GM19238 (cell line): ENCODE measurements around the gene ICA1L.
"Not testable (repeated sequence)": the region's sequence is repeated elsewhere in the genome, so short reads cannot be mapped to it uniquely, and the experiment has no call there.

Experiments
- DNase-seq: peaks from one replicate; pipeline ENCODE4 v3.0.0; 2011; ENCODE audit warnings: low spot score; ENCODE audit not compliant: insufficient read length

ICA1L gene

DNA sequence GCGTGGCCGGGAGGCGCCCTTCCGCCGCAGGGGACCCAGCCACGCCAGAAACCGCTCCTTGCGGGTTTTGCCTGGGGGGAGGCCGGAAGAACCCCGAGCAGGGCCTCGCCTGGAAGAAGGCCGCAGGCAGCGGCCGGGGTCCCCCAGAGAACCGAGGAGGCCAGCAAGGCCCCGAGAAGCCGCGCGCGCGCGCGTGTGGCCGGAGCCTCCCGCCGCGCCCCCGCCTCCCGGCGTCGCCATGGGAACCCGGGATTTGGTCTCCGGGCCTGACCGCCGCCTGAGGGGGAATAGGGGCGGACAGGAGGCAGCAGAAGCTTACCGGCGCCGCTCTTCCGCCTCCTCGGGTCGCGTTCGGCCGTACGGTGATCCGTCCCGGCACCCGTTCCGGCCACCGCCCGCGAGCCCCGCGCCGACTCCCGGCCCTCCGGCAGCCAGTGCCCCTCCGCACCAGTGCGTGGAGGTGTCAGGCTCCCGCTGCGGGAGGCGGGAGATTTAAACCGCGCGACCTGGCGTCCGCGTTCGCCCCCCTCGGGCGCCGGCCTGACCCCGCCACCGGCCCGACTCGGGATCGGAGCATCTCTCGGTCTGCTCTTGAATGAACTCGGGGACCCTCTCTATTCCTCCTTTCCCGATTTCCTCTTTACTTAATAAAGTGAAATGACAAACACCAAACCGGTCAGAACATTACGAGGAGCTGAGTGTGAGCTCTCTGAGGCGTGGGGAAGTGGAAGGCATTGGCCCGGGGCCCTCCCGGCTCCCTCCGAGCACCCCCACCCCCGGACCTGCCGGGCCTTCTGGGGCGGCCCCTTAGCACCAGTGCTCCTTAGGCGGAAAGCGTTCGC is at the start of gene ICA1L:
Gene ICA1L, minus strand, starts transcription at position 467 of the 842 bp plus-strand sequence. CDS start 42,757 bp downstream, outside the sequence.
- peak; percentile 40 for DNase-seq

DNA sequence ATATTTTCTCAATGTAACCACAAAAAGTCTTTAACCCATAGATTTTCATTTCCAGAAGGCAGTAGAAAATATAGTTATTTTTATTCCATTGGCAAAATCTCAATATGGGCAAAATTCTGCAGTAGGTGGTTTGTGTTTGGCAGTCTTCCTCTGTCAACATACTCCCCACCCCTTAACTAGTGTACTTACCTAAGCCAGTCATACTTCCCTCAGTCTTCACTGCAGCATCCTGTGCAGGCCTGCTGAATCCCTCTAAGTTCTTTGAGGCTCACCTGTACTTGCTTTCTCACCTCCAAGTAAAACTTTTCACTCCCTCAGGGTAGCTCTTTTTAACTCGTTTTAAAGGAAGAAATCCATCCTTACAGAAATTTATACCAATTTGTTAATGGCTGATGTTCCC is 47.3 kb upstream of the ICA1L start:
- no peak for DNase-seq

DNA sequence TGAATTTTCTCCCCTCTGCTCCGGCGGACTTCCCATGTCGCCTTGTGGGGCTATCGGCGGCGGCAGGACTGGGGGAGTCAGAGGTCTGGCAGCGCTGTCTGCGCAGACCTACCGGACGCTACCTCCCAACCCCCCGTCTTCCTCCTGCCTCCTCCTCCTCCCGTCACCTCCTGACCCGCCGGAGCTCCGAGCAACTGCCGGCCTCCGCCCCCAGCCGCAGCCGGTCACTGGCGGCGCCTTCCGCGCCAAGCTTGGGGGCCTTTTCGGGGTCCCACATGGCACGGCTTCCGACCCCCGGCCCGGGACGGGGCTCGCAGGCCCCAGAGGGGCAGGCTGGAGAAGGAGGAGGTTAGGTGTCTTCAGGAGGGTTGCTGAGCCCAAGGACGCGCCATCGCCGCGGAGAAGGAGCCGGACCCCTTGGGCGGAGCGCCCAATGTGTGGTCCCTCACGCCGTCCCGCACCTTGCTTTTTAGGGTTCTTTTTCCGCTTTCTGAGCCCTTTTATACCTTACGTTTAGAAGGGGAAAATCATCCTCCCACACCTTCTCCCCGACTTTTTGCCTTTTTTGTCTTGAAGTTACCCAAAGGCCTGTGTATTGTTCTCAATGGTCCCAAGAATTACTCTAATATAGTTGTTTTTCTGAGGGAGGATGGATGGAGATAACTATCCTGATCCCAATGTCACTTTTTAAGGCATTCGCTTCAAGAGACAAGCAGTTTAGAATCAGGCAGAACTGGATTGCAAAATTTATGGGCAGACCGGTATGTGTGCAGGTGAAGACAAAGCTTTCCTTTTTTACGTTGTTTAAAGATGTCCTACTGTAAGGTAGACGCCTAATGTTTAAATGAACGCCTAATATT is 41.0 kb upstream of the ICA1L start:
- DNase-seq: not testable (repeated sequence)

DNA sequence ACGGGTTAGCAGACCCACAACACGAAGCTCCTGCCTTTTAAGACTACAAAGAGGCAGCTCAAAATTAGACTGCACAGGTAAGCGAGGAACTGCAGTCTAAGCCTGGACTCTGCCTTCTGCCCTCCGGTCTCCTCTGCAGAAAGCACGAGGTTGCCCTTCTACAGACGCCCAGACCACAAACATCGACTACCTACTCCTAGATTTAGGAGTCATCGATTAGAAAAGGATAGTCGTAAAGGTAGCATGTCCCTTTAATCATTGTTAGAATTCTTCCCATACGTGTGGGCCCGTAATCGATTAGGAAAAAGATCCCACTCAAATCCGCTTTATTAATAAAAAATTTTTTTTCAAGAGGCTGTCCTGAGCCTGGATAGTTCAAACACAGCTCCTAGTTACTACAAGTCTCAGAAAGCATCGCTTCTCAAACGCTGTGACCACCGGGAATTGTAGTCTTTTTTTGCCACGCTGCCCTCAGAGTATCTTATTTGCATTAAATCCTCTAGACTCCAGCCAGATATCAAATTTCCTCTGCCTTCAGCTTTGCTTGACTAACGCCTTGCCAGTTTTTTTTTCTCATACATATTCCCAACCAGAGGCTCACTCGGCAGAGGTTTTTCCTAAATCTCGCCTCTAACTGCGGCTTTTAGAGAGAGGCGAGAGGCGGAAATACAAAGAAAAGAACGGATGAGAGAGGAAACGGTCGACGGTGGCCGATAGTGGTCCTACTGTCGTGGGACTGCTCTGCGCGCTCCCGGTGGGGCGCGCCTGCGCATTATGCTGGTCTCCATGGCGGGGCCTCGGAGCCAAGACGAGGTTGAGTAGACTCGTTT is 40.2 kb upstream of the ICA1L start, which contains the start of the genes CARF and WDR12:
Gene CARF, plus strand, starts transcription at position 764 of the 830 bp plus-strand sequence. CDS start 29,628 bp downstream, outside the sequence.
Gene WDR12, minus strand, starts transcription at position 162 of the 830 bp plus-strand sequence. CDS start 197 bp downstream, outside the sequence.
- peak; percentile 78 for DNase-seq

DNA sequence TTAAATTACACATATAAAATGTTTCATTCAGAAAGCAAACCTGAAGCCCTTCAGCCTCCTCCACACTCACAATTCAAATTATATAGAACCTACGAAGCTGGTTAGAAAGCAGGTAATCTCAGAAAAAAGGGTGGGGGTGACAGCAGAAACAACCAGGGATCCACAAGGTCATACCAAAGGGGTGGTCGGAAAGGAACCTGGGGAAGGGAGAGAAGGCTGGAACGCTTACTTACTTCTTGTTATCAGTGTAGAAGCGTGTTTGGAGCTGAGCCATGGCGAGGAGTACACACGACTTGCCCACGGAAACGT is 39.6 kb upstream of the ICA1L start:
- DNase-seq: no peak

DNA sequence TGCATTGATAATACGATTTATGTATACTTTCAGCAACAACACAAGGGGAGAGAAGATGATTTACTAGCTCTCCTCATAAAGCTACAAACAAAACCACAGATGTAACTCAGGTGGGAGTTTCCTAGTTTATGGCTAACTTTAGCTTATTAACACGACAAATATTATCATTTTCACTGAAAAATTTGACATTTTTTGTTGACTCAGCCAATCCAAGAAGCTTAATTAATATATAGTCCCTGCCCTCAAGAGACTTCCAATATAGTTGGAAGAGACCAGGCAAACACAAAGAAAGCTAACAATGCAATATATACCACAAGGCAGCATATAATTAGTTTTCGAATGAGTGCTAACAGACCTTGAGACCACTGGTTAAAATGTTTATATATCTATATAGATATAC is 39.1 kb upstream of the ICA1L start:
- DNase-seq: no peak

DNA sequence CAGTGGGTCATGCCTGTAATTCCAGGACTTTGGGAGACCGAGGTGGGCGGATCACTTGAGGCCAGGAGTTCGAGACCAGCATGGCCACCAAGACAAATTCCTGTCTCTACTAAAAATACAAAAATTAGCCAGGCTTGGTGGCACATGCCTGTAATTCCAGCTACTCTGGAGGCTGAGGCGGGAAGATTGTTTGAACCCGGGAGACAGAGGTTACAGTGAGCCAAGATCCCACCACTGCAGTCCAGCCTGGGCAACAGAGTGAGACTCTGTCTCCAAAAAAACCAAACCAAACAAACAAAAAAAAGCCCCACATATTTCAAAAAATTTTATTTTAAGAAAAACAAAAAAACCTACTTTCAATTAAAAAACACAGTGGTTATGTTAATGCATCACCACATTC is 38.7 kb upstream of the ICA1L start:
- DNase-seq: not testable (repeated sequence)

DNA sequence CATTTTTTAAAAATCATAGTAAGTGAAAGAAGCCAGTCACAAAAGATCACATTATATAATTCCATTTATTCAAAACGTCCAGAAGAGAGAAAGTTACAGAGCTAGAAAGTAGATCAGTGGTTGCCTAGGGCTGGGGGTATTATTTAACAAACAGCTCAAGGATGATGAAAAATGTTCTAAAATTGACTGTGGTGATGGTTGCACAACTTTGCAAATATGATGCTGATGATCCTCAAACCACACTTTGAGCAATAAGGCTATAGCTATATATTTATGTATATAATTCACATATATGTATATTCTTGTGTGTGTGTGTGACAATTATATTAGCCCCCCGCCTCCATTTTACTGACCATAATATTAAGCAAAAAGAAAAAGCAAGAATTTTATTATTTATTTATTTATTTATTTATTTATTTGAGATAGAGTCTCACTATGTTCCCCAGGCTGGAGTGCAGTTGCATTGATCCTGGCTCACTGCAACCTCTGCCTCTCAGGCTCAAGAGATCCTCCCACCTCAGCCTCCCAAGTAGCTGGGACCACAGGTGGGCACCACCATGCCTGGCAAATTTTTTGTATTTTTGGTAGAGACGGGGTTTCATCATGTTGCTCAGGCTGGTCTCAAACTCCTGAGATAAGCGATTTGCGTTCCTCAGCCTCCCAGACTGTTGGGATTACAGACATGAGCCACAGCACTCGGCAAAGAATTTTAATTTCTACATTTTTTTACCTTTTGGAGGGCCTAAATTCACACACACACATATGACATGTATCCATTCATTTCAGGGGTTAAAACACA is 38.0 kb upstream of the ICA1L start:
- no peak for DNase-seq

DNA sequence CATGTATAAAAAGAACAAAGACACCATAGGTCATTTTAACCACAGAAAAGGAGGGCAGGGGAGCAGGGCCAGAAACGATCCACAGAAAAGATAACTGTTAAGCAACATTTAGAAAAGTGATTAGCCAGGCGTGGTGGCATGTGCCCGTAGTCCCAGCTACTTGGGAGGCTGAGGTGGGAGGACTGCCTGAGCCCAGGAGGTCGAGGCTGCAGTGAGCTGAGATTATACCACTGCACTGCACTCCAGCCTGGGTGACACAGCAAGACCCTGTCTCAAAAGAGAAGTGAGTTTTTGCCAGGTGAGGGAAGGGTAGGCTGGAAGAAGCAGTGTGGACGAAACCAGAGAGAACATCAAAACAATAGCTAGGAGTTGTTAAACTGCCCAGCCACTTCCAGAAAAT is 36.6 kb upstream of the ICA1L start:
- DNase-seq: no peak

DNA sequence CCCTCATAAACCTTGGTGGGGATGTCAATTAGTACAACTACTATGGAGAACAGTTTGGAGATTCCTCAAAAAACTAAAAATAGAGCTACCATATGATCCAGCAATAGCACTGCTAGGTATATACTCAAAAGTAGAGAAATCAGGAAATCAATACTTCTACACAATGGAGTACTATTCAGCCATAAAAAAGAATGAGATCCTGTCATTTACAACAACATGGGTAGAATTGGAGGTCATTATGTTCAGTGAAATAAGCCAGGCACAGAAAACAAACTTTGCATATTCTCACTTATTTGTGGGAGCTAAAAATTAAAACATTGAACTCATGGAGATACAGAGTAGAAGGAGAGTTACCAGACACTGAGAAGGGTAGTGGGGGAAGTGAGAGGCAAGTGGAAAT is 33.9 kb upstream of the ICA1L start:
- DNase-seq: not testable (repeated sequence)

DNA sequence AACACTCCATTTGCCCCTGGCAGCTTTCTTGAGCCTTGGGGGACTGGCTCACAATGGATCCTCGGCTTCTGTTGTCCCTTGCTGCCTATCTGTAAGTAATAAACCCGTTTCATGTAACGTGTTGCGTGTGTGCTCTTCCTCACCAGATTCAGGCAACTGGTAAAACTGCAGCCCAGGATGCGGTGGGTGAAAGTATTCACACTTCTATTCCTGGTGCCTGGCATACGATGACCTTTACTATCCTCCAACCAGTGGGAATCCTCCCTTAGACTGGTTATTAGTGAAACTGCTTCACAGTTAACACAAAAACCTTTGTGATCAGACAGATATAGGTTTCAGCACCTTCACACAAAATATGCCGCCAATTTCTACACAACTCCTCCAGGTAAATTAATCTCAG is 13.6 kb upstream of the ICA1L start:
- DNase-seq: no peak

DNA sequence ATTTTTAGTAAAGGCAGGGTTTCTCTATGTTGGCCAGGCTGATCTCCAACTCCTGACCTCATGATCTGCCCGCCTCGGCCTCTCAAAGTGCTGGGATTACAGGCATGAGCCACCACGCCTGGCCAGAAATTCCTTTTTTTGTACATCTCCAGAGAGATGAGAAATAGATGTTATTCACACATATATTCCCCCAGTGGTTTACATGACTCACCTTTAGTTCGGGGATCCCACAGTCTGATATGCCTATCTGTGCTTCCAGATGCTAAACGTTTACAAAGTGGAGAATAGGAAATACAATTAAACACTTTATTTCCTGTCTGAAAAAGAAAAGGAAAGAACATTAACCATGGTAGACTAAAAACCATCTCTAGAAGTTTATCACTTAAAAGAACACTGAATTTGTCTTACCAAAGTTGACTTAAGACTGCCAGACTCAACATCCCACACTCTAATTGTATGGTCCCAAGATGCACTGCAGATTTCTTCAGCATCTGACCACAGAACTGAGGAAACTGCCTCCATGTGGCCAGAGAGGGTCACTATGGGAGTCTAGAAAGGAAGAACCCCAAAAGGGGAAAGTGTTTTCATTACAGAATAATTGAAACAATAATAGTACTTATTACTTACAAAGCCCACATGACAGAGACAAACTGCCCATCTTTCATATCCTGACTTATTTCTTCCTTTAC is 12.6 kb upstream of the ICA1L start:
- no peak for DNase-seq

DNA sequence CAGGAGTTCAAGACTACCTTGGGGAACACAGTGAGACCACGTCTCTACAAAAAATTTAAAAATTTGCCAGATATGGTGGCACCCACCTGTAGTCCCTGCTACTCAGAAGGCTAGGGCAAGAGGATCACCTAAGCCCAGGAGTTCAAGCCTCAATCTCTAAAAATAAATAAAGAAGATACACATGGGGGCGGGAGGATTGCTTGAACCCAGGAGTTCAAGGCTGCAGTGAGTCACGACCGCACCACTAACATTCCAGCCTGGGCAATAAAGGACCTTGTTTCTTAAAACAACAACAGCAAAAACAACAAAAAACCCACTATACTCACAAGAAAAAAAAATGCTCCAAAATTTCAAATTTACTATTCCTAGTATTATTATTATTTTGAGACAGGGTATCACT is 10.0 kb upstream of the ICA1L start:
- DNase-seq: no peak

DNA sequence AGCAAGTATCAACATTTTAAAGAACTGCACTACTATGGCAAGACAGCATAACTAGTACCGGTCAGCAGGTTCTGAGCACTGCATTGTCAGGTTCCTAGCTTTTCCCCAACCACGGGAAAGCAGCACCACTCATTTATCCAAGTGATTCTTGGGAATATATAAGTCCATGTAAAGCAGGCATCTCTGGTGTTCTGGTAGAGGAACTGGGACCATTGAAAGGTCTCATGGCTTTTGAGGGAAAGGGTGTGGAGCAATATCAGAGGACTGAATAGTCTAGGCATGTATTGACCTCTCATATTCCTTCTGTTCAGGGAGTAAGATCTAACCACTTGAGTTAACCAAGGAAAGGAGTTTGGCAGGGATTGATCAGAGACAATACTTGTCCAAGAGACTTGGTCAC is 6.1 kb upstream of the ICA1L start:
- no peak for DNase-seq

DNA sequence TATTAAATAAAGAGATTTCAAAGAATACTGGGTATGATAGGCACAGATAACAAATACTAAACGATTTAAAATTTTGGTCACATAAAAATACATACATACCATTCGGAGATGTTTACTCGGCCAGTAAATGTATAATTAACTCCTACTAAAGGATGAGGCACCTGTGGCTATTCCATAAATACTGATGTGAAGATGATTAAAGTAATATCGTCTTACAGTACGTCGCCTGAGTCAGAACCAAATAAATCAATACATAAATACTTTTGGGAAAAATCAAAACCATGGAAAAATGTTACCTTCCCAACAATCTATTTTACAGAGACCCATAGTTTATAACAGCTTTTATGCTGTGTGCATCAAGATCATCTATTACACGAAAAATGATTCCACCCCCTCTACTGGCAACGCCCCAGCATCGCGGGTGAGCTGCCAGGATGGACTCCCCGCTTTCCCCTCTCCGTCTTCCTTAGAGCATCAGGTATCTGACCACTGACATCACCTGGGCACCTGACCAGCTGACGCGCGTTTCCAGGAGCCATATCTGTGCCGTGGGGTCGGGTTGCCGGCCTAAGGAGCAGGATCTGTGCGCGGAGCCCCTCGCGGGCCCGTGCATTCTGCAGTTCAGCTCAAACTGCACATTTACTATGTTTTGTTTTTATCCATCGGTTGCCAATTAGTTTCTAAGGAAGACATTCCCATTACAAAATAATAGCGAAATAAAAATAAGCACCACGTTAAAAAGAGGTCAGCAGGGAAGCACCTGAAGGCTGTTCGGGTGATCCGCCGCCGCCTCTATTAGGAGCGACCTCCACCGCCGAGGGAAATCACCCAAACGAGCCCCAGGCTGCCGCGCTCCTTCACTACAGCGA is 901 bp downstream of the ICA1L start:
- peak; percentile 49 for DNase-seq

DNA sequence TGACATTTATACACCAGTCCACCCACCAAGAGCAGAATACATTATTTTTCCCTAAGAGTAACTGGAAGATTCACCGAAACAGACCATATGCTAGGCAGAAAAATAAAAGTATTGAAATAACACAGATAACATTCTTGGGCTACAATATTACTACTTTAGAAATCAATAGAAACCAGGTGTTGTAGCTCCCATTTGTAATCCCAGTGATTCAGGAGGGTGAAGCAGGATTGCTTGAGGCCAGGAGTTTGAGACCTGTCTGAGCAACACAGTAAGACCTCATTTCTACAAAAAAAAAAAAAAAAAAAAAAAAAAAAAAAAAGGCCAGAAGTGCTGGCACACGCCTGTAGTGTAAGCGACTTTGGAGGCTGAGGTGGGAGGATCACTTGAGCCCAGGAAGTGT is 9.6 kb downstream of the ICA1L start:
- no peak for DNase-seq

DNA sequence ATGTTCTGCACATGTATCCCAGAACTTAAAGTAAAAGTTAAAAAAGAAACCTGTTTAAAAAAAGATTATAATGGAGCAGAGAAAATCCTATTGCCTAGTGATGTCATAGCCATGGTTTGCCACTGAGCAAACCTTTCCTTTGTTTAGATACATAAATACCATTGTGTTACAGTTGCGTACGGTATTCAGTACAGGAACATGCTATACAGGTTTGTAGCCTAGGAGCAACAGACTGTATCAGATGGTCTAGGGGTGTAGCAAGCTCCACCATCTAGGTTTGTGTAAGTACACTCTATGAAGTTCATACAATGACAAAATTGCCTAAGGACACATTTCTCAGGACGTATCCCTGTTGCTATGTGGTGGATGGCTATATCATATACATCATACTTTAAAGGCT is 13.0 kb downstream of the ICA1L start:
- no peak for DNase-seq

DNA sequence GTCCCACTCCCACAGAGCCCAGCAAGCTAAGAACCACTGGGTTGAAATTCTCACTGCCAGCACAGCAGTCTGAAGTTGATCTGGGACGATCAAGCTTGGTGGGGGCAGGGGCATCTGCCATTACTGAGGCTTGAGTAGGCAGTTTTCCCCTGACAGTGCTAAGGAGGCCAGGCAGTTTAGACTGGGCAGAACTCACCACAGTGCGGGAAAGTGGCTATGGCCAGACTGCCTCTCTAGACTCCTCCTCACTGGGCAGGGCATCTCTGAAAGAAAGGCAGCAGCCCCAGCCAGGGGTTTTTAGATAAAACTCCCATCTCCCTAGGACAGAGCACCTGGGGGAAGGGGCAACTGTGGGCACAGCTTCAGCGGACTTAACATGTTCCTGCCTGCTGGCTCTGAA is 22.2 kb downstream of the ICA1L start:
- DNase-seq: not testable (repeated sequence)

DNA sequence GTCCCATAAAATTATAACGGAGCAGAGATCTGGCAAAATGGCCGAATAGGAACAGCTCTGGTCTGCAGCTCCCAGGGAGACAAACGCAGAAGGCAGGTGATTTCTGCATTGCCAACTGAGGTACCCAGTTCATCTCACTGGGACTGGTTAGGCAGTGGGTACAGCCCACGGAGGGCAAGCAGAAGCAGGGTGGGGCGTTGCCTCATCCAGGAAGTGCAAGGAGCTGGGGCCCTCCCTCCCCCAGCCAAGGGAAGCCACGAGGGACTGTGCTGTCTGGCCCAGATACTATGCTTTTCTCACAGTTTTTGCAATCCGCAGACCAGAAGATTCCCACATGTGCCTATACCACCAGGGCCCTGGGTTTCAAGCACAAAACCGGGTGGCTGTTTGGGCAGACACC is 22.8 kb downstream of the ICA1L start:
- DNase-seq: no peak
